Right renal cortex interstitium (tissue), 3 donors: ENCODE measurements around the gene PYDC1. TPM values are rescaled to one million over a fixed set of nuclear protein-coding genes. Genes with fewer than 3 reads are reported as not detected.
"Not testable (repeated sequence)": the region's sequence is repeated elsewhere in the genome, so short reads cannot be mapped to it uniquely, and the experiment has no call there.

Source experiments
- DNase-seq, 3 donors: peaks; one replicate each; pipeline ENCODE4 v3.0.0-alpha.2; 2013; ENCODE audit warnings: low read depth in 3 of 3, low spot score in 2 of 3
- polyA plus RNA-seq, 3 donors: library from polyadenylated mRNA; unstranded; fragments of 120-200 nt; gene quantifications; one replicate each; pipeline ENCODE4 v1.2.1, GENCODE V29; 2013; ENCODE audit not compliant: insufficient read length in 3 of 3

Gene PYDC1
- polyA plus RNA-seq, 3 donors: not detected

GRCh38 chr16:31223044-31223443 is 6.1 kb upstream of the PYDC1 start:
- no peak for DNase-seq

DNA sequence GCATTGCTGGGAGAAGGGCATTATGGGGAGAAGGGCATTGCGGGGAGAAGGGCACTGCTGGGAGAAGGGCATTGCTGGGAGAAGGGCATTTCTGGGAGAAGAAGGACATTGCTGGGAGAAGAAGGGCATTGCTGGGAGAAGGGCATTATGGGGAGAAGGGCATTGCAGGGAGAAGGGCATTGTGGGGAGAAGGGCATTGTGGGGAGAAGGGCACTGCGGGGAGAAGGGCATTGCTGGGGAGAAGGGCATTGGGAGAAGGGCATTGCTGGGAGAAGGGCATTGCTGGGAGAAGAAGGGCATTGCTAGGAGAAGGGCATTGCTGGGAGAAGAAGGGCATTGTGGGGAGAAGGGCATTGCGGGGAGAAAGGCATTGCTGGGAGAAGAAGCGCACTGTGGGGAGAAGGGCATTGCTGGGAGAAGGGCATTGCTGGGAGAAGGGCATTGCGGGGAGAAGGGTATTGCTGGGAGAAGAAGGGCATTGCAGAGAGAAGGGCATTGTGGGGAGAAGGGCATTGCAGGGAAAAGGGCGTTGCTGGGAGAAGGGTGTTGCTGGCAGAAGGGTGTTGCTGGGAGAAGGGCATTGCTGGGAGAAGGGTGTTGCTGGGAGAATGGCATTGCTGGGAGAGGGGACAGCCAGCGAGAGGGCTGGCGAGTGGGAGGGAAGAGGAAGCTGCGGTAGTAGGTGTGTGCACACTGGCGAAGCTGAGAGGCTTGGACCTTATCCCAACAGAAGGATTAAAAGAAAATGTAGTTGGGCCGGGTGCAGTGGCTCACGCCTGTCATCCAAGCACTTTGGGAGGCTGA is 4.6 kb upstream of the PYDC1 start:
- no peak for DNase-seq

- DNase-seq: no peak
Measured at GRCh38 chr16:31219154-31219741, 2.3 kb upstream of the PYDC1 start.

GRCh38 chr16:31217136-31217530 is 198 bp upstream of the PYDC1 start:
- DNase-seq: no peak

DNA sequence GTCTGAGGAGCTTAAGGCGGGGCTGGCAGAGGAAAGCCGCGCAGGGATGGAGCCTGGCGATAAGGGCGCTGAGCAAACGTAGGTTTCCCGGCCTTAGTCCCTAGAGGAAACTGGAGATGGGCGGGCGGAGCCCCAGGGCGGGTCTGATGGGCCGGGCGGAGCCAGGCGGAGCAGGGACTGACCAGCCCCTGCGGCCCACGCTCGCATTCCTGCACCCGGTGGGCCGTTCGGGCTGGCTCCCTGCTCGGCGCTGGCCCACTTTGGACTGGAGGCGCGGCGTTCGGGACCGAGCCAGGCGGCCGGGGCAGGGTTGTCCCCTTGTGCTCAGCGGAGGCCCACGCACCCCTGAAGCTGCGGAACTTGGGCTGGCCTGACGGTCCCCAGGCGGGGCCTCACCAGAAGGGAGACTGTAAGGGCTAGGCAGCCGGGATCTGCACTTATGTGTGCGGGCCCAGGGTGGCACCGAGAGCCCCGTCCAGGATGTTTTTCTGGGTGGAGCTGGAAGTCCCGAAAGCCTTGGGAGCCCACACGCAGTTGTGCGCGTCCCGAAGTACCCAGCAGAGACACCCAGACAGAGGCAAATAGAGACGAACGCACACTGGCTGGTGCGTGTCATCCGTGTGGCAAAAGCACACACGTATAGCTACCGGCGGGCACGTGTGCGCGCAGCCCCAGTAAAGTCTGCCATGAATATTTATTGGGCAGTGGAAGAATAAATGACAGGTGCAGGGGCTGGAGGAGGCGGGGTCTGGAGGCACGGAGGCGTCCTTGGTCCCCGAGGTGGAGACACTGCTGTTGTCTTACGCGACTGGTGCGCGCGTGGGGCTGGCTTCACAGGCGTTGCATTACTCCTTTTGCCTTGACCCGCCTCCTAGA is 1.4 kb downstream of the PYDC1 start:
- DNase-seq: no peak

- DNase-seq: no peak
Measured at GRCh38 chr16:31214708-31215286, 2.1 kb downstream of the PYDC1 start.

- DNase-seq: no peak
Measured at GRCh38 chr16:31213877-31214707, 2.8 kb downstream of the PYDC1 start, which contains the start of gene TRIM72. TSS of gene TRIM72 (plus strand) at chr16:31214119. CDS start at chr16:31214739, 620 bp downstream.

GRCh38 chr16:31213342-31213741 is 3.6 kb downstream of the PYDC1 start:
- no peak for DNase-seq

GRCh38 chr16:31206776-31207175 is 10.2 kb downstream of the PYDC1 start:
- no peak for DNase-seq

DNA sequence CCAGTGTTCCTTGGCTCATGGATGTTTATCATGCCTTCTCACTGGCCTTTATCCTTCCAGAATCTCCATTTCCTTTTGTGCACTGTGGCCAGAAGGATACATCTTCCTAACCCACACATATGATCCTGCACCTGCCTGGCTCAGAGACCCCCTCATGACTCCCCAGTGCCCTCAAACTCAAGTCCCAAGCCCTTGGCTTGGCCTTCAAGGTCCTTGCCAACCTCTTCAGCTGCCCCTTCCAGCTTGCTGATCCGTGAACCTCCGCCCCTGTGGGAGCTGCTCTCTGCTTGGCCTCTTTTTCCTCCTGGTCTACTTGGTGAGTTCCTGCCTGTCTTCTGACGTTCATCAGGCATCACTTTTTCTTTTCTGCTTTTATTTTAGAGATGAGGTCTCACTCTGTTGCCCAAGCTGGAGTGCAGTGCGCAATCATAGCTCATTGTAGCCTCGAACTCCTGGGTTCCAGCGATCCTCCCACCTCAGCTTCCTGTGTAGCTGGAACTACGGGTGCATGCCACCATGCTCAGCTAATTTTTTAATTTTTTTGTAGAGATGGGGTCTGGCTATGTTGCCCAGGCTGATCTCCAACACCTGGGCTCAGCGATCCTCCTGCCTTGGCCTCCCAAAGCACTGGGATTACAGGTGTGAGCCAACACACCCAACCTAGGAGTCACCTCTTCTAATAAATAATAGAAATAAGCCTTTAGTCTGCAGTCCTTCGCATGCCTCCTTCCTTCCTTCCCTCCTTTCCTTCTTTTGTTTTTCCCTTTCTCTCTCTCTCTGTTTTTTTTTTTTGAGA is 11.9 kb downstream of the PYDC1 start:
- DNase-seq: no peak

DNA sequence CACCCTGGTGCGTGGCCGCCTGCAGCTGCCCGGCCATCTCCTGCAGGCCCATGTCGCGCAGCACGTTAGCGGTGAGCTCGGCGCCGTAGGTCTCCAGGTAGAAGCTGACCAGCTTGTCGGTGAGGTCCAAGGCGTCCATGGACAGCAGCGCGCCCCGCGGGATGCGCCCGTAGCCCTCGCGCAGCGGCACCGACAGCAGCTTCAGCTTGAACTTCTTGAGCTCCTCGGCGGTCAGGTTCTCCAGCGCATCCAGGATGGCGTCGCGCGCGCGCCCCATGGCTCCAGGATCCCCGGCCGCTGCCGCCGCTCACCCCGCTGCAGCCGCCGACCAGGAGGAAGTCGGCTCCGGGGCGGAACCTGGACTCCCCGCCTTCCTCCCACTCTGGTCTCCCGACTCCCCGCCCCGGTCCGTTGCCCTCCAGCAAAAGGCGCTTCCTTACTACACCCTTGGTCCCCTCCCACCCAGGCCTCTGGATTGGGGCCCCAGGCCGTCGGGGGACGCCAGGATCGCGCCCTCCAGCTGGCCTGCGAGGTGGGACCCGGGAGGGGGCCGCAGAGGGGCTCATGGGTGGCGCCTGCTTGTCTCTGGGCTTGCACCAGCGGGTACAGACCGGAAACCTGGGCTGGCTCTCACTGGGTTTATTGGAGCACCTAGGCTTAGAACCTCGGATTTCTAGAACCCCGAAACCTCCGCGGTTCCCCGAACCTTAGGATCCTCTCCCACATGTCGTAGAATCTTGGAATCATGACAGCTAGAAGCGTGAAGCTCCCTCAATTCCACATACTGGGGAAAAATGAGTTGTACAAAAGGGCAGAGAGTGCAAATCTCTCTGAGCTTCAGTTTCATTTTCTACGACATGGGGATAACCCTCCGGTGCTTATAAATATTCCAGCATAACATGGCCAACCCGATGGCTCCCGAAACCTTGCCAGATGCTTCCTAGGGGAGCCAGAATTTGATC is 14.2 kb downstream of the PYDC1 start, which contains the start of gene PYCARD:
TSS of gene PYCARD (minus strand) at position 347 of the 962 bp plus-strand sequence. CDS start at position 277, 70 bp downstream.
- no peak for DNase-seq

GRCh38 chr16:31201582-31202413 is 15.1 kb downstream of the PYDC1 start:
- no peak for DNase-seq

DNA sequence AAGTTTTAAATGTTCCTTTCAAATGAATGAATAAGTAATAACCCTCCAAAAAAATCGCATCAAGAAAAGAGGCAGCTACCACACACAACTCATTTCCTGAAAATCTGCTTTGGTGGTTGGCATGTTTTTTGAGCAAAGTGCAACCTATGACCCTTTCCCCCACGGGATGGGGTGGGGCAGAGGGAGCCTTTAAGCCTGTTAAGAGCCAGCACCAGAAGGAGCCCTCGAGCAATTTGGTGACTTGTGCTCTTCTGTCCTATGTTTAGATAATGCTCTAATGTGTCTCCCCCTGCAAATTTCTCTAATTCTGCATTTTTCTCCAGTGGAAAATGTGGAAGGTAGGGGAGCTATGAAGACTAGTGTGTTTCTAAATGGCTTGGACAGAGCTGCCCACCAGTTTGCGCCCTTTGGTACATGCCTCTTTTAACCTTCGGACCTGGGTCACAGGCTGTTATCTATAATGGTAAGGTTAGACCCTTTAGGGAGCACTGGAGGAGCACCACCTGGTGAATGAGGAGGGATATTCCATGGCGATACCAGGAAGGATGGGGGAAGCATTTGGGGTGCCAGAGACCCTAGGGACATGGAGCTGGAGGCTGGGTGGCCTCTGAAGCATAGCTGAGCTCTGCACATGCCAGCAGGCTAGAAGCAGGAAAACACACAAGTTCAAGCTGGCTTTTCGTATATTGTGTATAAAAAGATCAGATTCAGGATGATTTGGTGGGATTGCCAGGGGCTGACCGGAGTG is 15.9 kb downstream of the PYDC1 start:
- DNase-seq: no peak

GRCh38 chr16:31200111-31200510 is 16.8 kb downstream of the PYDC1 start:
- DNase-seq: not testable (repeated sequence)

DNA sequence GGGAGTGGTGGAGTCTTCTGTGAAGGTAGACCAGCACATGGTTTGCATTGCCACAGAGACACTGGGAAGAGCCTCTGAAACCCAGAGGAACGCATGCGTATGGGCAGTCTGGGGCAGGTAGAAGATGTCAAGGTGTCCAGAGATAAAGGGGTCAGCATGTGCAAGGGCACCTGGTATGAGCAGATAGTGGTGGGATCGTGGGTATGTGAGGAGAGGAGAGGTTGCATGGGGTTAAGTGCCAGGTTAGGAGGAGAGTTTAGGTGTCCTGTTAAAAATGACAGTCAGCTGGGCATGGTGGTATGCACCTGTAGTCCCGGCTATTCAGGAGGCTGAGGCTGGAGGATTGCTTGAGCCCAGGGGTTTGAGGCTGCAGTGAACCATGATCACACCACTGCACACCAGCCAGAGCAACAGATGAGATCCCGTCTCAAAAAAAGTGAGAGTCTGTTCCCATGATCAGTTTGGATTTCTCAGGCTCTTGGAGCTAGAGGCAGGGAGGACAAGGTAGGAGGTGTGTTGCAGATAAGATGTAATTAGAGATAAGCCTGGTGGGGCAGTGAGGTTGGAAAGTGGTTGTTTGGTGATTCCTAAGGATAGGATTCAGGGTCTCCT is 17.4 kb downstream of the PYDC1 start:
- DNase-seq: no peak
